Tibial artery (tissue), 4 donors: Measurements from ENCODE around the gene RNF213.

Source experiments
- DNase-seq, 2 donors: peaks; one replicate each; pipeline ENCODE4 v3.0.0-alpha.2; 2019
- H3K27ac ChIP-seq, 2 donors: fragments of 200-600 bp; sonication (generic) in 1 of 2; 1 replicate in 1 of 2; 2 replicates in 1 of 2; pipeline ENCODE4 v1.5.1; 2018 to 2019; ENCODE audit warnings: mild to moderate bottlenecking in 1 of 2
- H3K27me3 ChIP-seq, 2 donors: fragments of 200-600 bp; sonication (generic) in 1 of 2; one replicate each; pipeline versions ENCODE4 v1.5.1 to v1.6.0; 2016 to 2019
- H3K36me3 ChIP-seq, 3 donors: fragments of 200-600 bp; sonication (generic) in 2 of 3; one replicate each; pipeline ENCODE4 v1.5.1; 2016 to 2019; ENCODE audit warnings: mild to moderate bottlenecking in 2 of 3
- H3K4me1 ChIP-seq, 4 donors: fragments of 200-600 bp; sonication (generic) in 2 of 4; 1 replicate in 3 of 4; 2 replicates in 1 of 4; pipeline ENCODE4 v1.5.1; 2016 to 2019
- H3K4me3 ChIP-seq, 2 donors: fragments of 200-600 bp; sonication (generic) in 1 of 2; 1 replicate in 1 of 2; 2 replicates in 1 of 2; pipeline ENCODE4 v1.5.1; 2018 to 2019; ENCODE audit warnings: mild to moderate bottlenecking in 2 of 2
- H3K9me3 ChIP-seq, 3 donors: fragments of 200-600 bp; sonication (generic) in 1 of 3; one replicate each; pipeline ENCODE4 v1.5.1; 2016 to 2019
- intact Hi-C: fragments of 100-400 bp; cut with DNase I; formaldehyde crosslinking; loops from one replicate; pipeline ENCODE4 v1.15.0; 2023; ENCODE audit warnings: low total_unique reads
- TF ChIP-seq, protein P1 (sequence below), 2 experiments: fragments of 200-600 bp in 1 of 2; fragments of 450-650 bp in 1 of 2; IDR thresholded peaks; one replicate each; pipeline ENCODE4 v1.5.1; 2017 to 2019; ENCODE audit warnings: antibody characterized with exemption in 2 of 2, mild to moderate bottlenecking in 1 of 2, moderate library complexity in 1 of 2

RNF213 gene

DNA sequence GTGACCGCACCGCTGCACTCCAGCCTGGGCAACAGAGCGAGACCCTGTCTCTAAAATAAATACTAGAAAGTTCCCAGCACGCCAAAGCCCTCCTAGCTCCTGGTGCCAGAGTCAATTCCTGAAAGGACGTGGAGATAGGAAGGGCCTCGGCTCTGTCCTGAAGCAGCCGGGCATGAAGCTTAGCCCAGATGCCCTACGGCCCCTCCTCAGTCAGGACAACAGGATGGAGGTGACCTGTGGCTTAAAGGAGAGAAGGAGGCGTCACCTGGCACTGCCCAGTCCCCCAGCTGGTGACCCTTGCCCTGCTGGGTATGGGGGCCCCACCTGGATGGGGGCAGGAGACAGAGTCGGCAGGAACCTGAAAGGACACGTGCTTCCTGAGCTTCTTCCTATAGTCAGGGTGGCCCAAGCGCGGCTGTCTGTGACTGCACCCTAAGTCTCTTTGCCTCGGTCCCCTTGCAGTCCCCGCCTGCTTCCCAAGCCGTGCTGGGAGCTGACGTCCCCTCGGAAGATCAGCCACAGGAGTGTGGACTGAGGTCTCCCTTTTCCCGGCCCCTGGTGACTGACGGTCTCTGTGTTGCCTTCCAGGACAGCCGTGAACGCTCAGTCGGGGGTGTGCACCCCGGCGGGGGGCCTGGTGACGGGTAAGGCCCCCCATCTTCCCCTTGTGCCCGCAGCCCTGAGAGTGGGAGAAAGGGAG lies 14.9 kb upstream of the RNF213 start:
- intact Hi-C loops = no loop called here
- no peak for DNase-seq
- Histone ChIP-seq H3K27ac (no peak overlapping the region), H3K4me3 (no peak overlapping the region), H3K36me3 (peaks cover 54 to 100% (median 80%) of the 10 kb centered on the region in 3 donors), H3K27me3 (no peaks in the 10 kb centered on the region), H3K9me3 (no peaks in the 10 kb centered on the region), H3K4me1 (no peaks in the 10 kb centered on the region)
- TF ChIP-seq, protein P1, sequence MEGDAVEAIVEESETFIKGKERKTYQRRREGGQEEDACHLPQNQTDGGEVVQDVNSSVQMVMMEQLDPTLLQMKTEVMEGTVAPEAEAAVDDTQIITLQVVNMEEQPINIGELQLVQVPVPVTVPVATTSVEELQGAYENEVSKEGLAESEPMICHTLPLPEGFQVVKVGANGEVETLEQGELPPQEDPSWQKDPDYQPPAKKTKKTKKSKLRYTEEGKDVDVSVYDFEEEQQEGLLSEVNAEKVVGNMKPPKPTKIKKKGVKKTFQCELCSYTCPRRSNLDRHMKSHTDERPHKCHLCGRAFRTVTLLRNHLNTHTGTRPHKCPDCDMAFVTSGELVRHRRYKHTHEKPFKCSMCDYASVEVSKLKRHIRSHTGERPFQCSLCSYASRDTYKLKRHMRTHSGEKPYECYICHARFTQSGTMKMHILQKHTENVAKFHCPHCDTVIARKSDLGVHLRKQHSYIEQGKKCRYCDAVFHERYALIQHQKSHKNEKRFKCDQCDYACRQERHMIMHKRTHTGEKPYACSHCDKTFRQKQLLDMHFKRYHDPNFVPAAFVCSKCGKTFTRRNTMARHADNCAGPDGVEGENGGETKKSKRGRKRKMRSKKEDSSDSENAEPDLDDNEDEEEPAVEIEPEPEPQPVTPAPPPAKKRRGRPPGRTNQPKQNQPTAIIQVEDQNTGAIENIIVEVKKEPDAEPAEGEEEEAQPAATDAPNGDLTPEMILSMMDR (IDR thresholded peaks at IDR 0.05) = no peak

DNA sequence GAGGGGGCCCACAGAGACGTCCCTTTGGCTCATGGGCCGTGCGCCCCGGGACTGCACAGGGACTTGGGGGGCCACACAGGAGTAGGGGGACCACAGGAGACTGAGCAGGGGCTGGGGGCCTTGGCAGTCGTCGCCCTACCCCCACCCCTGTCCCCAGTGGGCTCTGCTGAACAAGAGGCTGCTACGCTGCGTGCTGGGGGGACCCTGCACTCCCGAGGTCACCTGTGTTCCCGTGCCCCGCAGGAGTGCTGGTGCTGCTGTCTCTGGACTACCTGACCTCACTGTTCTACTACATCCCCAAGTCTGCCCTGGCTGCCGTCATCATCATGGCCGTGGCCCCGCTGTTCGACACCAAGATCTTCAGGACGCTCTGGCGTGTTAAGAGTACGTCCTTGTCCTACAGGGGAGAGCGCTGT lies 14.4 kb upstream of the RNF213 start:
- Histone ChIP-seq H3K4me3 (no peak overlapping the region), H3K27me3 (no peaks in the 10 kb centered on the region), H3K9me3 (no peaks in the 10 kb centered on the region), H3K27ac (no peak overlapping the region), H3K4me1 (no peaks in the 10 kb centered on the region), H3K36me3 (peaks cover 49 to 100% (median 78%) of the 10 kb centered on the region in 3 donors)
- DNase-seq = peak in 1 of 2 donors; percentile 9
- TF ChIP-seq, protein P1 (IDR thresholded peaks at IDR 0.05) = no peak
- intact Hi-C loops = no loop called here

DNA sequence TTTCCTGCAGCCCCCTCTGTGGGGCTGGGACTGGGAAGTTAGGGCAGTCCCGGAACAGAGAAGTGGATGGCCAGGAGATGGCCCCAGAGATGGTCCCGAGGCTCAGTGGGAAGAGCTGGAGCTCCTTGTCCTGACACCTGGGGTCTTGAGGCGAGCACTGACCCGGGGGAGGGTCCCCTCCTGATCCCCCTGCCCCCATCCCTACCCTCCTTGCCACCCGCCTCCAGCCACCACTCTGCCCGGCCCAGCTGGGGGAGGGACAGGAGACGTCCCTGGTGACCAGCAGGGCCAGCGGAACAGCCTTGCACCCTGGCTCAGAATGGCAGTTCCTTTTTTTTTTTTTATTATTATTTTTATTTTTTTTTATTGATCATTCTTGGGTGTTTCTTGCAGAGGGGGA lies 13.9 kb upstream of the RNF213 start:
- TF ChIP-seq, protein P1 (IDR thresholded peaks at IDR 0.05) = no peak
- intact Hi-C loops = no loop called here
- peak in 1 of 2 donors; percentile 13 for DNase-seq
- no peak overlapping the region for H3K27ac ChIP-seq
- H3K4me3 ChIP-seq = no peak overlapping the region
- no peaks in the 10 kb centered on the region for H3K4me1 ChIP-seq
- H3K9me3 ChIP-seq = no peaks in the 10 kb centered on the region
- peaks cover 45 to 100% (median 73%) of the 10 kb centered on the region in 3 donors for H3K36me3 ChIP-seq
- H3K27me3 ChIP-seq = no peaks in the 10 kb centered on the region

DNA sequence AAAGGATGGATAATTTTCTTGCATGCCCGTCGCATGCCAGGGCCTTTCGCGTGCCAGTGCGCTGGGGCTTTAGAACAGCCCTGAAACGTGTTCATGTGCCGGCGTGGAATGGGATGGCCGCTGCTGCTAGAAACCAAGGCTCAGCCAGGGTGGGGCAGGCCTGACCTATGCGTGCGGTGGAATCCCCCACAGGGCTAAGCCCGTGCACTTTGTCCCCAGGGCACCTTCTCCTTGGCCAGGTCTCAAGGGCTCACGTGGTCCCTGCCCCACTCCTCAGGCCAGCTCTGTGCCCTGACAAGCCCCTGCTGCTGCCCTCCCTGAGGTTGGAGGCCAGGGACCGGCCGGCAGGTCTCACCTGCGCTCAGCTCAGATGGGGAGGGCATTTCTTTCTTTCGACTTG lies 13.1 kb upstream of the RNF213 start:
- Histone ChIP-seq H3K27ac (no peak overlapping the region), H3K4me1 (no peaks in the 10 kb centered on the region), H3K27me3 (no peaks in the 10 kb centered on the region), H3K4me3 (no peak overlapping the region), H3K36me3 (peaks cover 40 to 100% (median 65%) of the 10 kb centered on the region in 3 donors), H3K9me3 (no peaks in the 10 kb centered on the region)
- TF ChIP-seq, protein P1 (IDR thresholded peaks at IDR 0.05) = no peak
- DNase-seq = peak in 1 of 2 donors; percentile 12
- intact Hi-C loops = no loop called here

DNA sequence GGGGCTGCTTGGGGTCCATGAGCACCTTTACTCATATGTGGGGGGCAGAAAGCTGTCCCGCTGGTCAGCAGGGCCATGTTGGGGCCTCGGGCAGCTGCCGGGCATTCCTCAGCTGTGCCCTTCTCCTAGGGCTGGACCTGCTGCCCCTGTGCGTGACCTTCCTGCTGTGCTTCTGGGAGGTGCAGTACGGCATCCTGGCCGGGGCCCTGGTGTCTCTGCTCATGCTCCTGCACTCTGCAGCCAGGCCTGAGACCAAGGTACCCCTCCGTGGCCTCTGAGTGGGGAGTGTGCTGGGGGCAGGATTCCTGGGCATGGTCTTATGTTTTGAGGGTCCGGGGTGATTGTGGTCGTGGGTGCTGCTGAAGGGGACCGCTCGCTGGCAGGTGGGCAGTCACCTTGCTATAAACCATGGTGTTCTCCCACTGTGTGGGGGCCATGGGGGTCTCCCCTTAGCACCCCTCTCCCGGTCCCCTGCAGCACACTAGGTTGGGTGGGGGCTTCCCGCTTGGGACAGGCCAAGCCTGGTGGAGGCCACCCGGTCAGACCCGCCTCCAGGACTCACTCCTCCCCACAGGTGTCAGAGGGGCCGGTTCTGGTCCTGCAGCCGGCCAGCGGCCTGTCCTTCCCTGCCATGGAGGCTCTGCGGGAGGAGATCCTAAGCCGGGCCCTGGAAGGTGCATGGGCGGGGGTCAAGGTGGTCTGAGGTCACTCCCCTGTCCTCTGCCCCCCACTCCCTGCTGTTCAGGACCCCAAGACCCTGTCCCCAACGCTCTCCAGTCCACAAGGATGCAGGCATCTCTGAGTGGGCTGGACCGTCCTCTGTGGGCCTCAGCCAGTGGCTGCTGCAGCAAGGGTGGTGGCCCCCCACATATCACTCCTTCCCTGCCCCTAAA lies 12.4 kb upstream of the RNF213 start:
- H3K27ac ChIP-seq = no peak overlapping the region
- DNase-seq = peak in 1 of 2 donors; percentile 12
- H3K36me3 ChIP-seq = peaks cover 35 to 100% (median 65%) of the 10 kb centered on the region in 3 donors
- no peaks in the 10 kb centered on the region for H3K4me1 ChIP-seq
- H3K4me3 ChIP-seq = no peak overlapping the region
- no peaks in the 10 kb centered on the region for H3K9me3 ChIP-seq
- no peaks in the 10 kb centered on the region for H3K27me3 ChIP-seq
- intact Hi-C loops = no loop called here
- TF ChIP-seq, protein P1 (IDR thresholded peaks at IDR 0.05) = no peak
